Astrocyte of the spinal cord (primary cell): ENCODE data around the gene NOTCH4.
"Not testable (repeated sequence)": the region's sequence is repeated elsewhere in the genome, so short reads cannot be mapped to it uniquely, and the experiment has no call there.

Experiments
- DNase-seq: peaks from one replicate; pipeline ENCODE4 v3.0.0; 2011; ENCODE audit warnings: low read depth, low spot score
- H3K4me3 ChIP-seq: 2 replicates; pipeline ENCODE4 v1.5.1; 2011; ENCODE audit warnings: low read depth, mild to moderate bottlenecking, low read length, moderate library complexity
- in situ Hi-C: cut with HindIII; loops from 2 replicates; pipeline ENCODE4 v1.10.0; 2017; ENCODE audit warnings: low sequenced_read_pairs
- TF ChIP-seq, protein P1 (sequence below): IDR thresholded peaks from 2 replicates; pipeline ENCODE4 v1.5.1; 2012; ENCODE audit warnings: low read depth, mild to moderate bottlenecking, low read length, inconsistent platforms

Gene NOTCH4

GRCh38 chr6:32254761-32255198, 30.9 kb upstream of the NOTCH4 start:
- H3K4me3 ChIP-seq: peak overlapping the region; percentile 39
- DNase-seq: no peak
- TF ChIP-seq, protein P1, sequence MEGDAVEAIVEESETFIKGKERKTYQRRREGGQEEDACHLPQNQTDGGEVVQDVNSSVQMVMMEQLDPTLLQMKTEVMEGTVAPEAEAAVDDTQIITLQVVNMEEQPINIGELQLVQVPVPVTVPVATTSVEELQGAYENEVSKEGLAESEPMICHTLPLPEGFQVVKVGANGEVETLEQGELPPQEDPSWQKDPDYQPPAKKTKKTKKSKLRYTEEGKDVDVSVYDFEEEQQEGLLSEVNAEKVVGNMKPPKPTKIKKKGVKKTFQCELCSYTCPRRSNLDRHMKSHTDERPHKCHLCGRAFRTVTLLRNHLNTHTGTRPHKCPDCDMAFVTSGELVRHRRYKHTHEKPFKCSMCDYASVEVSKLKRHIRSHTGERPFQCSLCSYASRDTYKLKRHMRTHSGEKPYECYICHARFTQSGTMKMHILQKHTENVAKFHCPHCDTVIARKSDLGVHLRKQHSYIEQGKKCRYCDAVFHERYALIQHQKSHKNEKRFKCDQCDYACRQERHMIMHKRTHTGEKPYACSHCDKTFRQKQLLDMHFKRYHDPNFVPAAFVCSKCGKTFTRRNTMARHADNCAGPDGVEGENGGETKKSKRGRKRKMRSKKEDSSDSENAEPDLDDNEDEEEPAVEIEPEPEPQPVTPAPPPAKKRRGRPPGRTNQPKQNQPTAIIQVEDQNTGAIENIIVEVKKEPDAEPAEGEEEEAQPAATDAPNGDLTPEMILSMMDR: no peak
- in situ Hi-C loops: no loop called here

- TF ChIP-seq, protein P1: no peak
Measured at GRCh38 chr6:32252331-32253009, 28.6 kb upstream of the NOTCH4 start.

GRCh38 chr6:32249262-32249661, 25.4 kb upstream of the NOTCH4 start:
- in situ Hi-C loops: no loop called here
- no peak for DNase-seq
- TF ChIP-seq, protein P1: no peak
- H3K4me3 ChIP-seq: no peak overlapping the region

More at GRCh38 chr6:32252331-32253009, 28.6 kb upstream of the NOTCH4 start:
- no peak for DNase-seq
- in situ Hi-C loops: no loop called here
- no peak overlapping the region for H3K4me3 ChIP-seq

GRCh38 chr6:32247401-32247800, 23.5 kb upstream of the NOTCH4 start:
- TF ChIP-seq, protein P1: no peak
- in situ Hi-C loops: no loop called here
- H3K4me3 ChIP-seq: no peak overlapping the region
- no peak for DNase-seq

DNA sequence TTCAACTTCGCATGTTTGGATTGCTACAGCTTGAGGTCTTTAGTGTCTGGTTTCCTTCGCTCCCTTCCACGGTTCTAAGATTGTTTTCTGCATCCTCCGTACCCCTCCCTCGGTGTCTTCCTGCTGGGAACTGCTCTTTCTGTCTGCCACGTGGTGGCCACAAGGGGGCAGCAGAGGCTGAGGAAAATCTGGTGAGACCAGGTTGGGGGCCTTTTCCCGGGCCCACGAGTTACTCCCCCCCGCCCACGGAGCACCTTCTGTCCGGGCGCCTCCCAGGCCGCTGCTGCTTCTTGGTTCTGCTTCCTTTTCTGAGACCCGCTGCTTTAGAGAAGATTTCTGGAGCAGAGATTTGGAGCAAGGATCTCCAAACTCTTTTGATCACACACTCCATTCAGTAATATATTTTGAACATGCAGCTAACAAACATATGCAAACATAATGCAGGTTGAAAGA, 21.1 kb upstream of the NOTCH4 start:
- in situ Hi-C loops: no loop called here
- TF ChIP-seq, protein P1: peak; percentile 94
- peak; percentile 68 for DNase-seq
- no peak overlapping the region for H3K4me3 ChIP-seq

DNA sequence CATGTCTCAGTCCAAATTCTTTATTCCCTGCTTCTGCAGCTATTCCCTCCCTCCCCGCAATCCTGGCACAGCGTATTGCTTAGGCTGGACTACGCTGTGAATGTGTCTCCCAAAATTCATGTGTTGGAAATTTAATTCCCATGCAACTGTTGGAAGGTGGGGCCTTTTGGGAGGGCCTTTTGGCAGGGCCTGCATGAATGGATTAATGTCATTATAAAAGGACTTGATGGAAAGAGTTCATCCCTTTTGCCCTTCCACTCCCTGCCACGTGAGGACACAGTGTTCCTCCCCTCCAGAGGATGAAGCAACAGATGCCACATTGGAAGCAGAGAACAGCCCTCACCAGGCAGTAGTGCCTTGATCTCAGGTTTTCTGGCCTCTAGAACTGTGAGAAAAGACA, 20.4 kb upstream of the NOTCH4 start:
- TF ChIP-seq, protein P1: no peak
- in situ Hi-C loops: no loop called here
- no peak overlapping the region for H3K4me3 ChIP-seq
- DNase-seq: no peak

DNA sequence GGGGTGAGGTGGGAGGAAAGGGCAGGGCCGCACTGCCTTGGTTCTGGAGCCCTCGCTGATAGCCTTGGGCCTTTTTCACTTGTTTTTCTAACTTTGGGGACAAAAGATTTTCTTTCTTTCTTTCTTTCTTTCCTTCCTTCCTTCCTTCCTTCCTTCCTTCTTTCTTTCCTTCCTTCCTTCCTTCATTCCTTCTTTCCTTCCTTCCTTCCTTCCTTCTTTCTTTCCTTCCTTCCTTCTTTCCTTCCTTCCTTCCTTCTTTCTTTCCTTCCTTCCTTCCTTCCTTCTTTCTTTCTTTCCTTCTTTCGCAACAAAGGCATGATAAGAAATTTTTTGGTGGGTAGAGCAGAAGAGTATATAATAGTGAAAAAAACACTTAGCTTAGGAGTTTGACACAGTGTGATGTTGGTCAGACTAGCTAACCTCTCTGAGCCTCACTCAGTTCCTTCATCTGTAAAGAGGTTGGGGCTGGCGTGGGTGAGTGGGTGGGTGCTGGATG, 18.5 kb upstream of the NOTCH4 start:
- in situ Hi-C loops, H3K4me3 ChIP-seq, DNase-seq: not testable (repeated sequence)
